Measurements from ENCODE around the gene JAGN1. TPM values are rescaled to one million over a fixed set of nuclear protein-coding genes. Genes with fewer than 3 reads are reported as not detected.
"Not testable (repeated sequence)": the region's sequence is repeated elsewhere in the genome, so short reads cannot be mapped to it uniquely, and the experiment has no call there.

Gene JAGN1
- total RNA-seq, 1 donor from 2014 or later: 13.2 TPM

DNA sequence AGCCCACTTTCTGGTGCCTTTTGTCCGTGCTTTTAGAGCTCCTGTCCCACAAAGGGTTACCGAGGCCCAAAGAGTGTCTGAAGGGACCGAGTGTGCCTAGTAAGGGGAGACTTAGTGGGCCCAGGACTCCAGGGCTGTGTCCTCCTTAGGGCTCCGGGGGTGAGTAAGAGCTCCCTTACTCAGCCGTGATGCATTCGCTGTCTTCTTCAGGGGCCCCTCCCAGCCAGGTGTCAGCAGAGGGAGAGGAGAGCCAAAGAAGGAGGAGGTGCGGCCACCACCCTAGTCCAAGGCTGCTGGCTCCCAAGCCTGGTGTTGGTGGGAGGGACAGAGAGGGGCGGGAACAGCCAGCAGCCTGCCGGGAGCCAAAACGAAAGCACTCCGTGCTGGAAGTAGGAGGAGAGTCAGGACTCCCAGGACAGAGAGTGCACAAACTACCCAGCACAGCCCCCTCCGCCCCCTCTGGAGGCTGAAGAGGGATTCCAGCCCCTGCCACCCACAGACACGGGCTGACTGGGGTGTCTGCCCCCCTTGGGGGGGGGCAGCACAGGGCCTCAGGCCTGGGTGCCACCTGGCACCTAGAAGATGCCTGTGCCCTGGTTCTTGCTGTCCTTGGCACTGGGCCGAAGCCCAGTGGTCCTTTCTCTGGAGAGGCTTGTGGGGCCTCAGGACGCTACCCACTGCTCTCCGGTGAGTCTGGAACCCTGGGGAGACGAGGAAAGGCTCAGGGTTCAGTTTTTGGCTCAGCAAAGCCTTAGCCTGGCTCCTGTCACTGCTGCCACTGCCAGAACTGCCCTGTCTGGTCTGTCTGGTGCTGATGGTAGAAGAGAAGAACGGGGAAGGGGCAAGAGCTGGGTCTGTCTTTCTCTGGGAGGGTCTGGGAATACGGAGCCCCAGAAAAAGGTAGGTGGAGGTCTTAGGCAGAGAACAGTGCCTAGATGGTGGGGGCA is 26.6 kb downstream of the JAGN1 start, which contains the start of gene IL17RC:
IL17RC (plus strand) TSS at position 365 of the 947 bp plus-strand sequence; CDS start at position 583, 218 bp downstream.
- peak; percentile 94 for DNase-seq (ENCODE audit: low spot score)

DNA sequence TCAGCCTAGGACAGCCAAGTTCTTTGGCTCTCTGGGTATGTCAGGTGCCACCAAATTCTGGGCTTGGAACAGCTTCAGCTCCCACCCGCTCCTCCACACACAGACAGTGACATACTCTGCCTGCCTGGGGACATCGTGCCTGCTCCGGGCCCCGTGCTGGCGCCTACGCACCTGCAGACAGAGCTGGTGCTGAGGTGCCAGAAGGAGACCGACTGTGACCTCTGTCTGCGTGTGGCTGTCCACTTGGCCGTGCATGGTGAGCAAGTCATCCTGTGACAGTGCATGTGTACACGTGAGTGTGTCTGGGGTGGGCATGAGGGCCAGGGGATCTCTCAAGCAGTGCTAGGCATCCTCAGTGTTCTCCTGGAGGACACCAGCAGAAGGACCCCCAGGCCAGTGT is 27.4 kb downstream of the JAGN1 start:
- DNase-seq (ENCODE audit: low spot score): no peak

DNA sequence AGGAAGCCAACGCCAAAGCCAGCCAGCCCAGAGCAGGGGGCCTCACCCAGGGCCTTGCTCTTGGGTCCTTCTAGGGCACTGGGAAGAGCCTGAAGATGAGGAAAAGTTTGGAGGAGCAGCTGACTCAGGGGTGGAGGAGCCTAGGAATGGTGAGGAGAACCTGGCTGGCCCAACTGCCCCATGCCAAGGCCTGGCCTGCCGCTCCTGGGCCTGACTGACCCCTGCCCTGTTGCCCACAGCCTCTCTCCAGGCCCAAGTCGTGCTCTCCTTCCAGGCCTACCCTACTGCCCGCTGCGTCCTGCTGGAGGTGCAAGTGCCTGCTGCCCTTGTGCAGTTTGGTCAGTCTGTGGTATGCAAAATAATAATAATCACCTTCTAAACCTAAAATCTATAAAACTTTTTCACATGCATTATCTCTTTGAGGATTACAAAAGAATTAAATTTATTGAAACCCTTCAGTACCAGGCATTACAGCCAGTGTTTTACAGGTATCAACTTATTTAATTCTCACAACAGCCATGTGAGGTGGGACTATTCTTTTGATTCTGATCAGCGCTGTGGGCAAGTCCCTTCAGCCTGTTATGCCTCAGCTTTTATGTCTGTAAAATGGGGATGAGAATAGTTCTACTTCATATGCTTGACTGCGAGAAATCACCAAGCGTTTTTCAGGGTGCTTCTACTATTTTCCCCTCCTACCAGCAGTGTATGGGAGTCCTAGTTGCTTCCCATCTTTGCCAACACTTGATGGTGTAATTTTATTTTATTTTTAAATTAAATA is 28.0 kb downstream of the JAGN1 start:
- no peak for DNase-seq (ENCODE audit: low spot score)

DNA sequence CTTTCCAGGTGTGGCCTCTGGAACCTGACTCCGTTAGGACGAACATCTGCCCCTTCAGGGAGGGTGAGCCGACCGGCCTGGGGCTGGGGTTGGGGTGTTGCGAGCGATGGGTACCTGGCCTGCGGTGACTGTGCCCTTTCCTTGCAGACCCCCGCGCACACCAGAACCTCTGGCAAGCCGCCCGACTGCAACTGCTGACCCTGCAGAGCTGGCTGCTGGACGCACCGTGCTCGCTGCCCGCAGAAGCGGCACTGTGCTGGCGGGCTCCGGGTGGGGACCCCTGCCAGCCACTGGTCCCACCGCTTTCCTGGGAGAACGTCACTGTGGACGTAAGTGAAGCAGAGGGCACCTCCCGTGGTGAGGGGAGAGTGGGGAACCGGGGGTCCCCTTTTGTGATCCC is 37.7 kb downstream of the JAGN1 start:
- no peak for DNase-seq (ENCODE audit: low spot score)

DNA sequence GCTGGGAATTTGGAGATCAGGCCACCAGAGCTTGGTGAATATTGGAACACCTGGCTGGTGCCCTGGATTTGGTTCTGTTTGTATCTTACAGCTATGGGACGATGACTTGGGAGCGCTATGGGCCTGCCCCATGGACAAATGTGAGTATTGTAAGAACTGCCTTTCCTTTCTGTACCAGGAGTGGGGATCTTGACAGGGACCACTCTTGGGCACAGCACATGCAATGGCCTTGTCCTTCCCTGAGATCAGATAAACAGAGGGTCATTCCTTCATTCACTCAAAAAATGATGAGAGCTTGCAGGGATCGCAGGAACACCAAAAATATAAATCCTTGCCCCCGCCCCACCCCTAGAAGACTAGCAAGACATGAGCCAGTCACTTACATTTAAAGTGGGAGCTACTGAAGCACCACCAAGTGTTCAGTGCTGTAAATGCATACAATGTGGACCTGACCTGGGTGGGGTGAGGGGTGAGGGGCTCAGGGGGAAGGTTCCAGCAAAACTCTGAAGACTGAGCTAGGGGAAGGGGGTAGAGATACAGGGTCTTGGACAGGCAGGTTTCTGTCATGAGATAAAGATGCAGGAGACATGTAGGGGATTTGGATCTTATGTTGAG is 40.5 kb downstream of the JAGN1 start:
- no peak for DNase-seq (ENCODE audit: low spot score)

DNA sequence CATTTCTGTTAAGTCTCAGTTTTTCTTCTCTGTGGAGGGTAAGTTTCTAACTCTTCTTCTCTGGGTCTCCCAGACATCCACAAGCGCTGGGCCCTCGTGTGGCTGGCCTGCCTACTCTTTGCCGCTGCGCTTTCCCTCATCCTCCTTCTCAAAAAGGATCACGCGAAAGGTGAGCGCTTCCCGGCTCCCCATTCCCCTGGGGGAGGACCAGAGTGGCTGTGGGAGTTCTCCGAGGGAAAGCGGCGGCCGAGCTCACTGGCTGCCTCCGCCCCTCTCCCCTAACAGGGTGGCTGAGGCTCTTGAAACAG is 42.1 kb downstream of the JAGN1 start:
- no peak for DNase-seq (ENCODE audit: low spot score)

DNA sequence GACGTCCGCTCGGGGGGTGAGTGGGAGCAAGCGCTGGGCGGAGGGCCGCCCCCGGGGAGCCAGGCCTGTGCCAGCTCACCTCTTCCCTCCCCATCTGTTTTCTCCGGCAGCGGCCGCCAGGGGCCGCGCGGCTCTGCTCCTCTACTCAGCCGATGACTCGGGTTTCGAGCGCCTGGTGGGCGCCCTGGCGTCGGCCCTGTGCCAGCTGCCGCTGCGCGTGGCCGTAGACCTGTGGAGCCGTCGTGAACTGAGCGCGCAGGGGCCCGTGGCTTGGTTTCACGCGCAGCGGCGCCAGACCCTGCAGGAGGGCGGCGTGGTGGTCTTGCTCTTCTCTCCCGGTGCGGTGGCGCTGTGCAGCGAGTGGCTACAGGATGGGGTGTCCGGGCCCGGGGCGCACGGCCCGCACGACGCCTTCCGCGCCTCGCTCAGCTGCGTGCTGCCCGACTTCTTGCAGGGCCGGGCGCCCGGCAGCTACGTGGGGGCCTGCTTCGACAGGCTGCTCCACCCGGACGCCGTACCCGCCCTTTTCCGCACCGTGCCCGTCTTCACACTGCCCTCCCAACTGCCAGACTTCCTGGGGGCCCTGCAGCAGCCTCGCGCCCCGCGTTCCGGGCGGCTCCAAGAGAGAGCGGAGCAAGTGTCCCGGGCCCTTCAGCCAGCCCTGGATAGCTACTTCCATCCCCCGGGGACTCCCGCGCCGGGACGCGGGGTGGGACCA is 42.6 kb downstream of the JAGN1 start:
- peak; percentile 75 for DNase-seq (ENCODE audit: low spot score)

DNA sequence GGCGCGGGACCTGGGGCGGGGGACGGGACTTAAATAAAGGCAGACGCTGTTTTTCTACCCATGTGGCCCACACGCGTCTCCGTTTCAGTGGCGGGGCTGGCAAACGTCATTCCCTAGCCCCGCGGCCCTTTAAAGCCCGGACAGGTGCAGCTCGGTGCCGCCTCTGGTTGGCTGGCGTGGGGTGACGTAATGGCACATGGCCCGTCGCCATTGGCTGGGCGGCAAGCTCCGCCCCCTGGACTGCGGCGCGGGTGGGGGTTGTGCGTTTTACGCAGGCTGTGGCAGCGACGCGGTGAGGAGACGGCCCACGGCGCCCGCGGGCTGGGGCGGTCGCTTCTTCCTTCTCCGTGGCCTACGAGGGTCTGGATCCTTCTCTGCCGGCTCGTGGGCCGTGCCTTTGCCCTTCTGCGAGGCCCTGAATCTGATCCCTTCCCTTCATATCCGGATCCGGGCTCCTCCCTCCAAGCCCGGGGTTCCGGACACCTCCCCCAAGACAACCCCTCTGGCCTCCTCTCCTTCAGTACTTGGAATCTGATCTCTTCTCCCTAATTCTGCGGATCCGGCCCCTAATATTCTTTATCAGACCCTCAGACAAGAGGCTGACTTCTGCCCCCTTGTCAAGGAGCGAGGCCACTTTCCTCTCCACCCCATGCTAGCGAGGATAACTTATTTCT is 43.3 kb downstream of the JAGN1 start, which contains the start of gene CRELD1:
CRELD1 (plus strand) TSS at position 274 of the 674 bp plus-strand sequence. CDS start 605 bp downstream, outside the sequence.
- peak; percentile 95 for DNase-seq (ENCODE audit: low spot score)

DNA sequence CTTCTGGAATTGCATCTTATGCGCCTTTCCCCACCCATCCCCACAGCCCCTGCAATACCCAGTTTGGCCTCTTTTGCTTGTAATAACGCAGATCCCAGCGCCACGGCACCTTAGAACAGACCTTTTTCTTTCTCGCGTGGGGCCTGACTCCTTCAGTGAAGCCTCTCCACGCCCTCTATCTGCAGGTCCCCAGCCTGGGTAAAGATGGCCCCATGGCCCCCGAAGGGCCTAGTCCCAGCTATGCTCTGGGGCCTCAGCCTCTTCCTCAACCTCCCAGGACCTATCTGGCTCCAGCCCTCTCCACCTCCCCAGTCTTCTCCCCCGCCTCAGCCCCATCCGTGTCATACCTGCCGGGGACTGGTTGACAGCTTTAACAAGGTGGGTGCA is 43.8 kb downstream of the JAGN1 start:
- no peak for DNase-seq (ENCODE audit: low spot score)

DNA sequence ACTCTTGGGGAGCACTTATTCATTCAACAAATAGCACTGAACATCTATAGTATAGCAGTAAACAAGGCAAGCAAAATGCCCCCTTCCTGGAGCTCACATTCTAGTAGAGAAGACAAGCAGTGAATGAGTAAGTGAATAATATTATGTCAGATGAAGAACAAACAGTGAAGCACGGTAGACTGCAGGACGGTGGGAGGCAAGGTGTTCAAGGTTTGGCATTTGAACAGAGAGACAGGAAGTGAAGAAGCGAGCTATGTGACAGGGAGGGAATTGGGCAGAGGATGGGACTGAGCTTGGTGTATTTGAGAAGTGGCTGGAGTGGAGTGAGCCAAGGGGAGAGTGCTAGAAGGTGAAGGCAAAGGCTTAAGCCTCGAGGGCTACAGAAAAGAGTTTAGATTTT is 44.6 kb downstream of the JAGN1 start:
- no peak for DNase-seq (ENCODE audit: low spot score)

DNA sequence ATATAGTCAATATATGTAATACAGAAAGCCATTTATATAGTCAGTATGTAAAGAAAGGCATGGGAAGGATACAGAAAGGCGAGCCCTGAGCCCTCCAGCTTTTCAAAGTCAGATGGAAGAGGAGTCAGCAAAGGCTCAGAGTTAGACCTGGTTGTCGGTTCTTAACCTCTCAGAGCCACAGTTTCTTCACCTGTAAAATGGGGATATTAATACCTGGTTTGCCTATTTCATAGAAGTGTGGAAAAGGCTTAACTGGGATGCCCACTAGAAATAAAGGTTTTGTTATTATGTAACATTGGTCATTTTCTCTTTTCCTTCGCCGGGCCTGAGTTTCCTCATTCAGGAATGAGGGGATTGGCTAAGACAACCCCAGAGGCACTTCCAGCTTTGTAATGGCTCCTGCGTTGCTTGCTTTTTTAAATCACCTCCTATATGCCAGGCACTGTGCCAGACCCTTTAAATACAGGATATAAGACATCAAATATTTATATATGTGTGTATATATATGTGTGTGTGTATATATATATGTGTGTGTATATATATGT is 45.6 kb downstream of the JAGN1 start:
- no peak for DNase-seq (ENCODE audit: low spot score)

DNA sequence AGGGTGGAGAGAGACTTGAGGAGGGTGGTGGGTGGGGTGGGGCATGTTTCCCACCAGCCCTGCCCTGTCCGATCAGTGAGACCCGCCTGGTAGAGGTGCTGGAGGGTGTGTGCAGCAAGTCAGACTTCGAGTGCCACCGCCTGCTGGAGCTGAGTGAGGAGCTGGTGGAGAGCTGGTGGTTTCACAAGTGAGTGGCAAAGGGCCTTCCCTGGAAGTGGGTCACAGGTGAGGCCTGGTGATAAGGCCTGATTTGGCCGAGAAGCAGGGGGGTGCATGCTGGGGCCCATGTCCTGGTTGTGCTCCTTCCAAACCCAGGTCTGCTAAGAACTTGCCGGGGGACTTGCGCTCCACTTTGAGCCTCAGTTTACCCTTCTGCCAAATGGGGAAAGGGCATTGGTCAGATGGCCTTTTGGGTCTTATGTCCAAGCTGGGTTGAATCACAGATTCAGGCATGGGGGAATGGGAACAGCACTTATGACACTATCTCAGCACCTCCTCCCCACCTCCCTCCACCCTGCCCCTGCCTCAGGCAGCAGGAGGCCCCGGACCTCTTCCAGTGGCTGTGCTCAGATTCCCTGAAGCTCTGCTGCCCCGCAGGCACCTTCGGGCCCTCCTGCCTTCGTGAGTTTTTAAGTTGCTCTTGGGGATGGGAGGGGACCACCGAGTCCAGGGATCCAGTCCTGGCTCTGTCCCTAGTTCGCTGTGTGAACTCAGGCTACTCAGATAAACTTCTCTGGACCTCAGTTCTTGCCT is 47.3 kb downstream of the JAGN1 start:
- no peak for DNase-seq (ENCODE audit: low spot score)

DNA sequence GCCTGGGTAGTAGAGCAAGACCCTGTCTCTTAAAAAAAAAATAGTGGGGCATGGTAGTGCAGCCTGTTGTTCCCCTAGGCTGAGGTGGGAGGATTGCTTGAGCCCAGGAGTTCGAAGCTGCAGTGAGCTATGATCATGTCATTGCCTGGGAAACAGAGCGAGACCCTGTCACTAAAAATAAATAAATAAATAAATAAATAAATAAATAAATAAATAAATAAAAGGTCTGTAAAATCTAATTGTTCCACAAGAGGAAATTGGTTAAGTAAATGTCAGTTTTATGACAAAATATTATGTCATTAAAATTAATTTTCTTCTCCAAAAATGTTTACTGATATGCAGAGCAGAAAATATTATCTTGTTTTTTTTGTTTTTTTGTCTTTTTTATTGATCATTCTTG is 48.6 kb downstream of the JAGN1 start:
- DNase-seq (ENCODE audit: low spot score): no peak

DNA sequence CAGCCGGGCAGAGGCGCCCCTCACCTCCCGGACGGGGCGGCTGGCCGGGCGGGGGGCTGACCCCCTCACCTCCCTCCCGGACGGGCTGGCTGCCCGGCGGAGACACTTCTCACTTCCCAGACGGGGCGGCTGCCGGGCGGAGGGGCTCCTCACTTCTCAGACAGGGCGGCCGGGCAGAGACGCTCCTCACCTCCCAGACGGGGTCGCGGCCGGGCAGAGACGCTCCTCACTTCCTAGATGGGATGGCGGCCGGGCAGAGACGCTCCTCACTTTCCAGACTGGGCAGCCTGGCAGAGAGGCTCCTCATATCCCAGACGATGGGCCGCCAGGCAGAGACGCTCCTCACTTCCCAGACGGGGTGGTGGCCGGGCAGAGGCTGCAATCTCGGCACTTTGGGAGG is 49.5 kb downstream of the JAGN1 start:
- DNase-seq (ENCODE audit: low spot score): not testable (repeated sequence)

DNA sequence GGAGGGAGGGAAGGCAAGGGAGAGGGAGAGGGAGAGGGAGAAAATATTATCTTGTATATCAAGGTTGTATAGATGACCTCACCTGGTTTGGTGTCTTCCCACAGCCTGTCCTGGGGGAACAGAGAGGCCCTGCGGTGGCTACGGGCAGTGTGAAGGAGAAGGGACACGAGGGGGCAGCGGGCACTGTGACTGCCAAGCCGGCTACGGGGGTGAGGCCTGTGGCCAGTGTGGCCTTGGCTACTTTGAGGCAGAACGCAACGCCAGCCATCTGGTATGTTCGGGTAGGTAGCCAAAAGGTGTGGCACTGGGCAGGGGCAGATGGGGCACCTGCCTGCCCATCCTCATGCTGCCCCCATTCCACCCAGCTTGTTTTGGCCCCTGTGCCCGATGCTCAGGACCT is 50.3 kb downstream of the JAGN1 start:
- no peak for DNase-seq (ENCODE audit: low spot score)

DNA sequence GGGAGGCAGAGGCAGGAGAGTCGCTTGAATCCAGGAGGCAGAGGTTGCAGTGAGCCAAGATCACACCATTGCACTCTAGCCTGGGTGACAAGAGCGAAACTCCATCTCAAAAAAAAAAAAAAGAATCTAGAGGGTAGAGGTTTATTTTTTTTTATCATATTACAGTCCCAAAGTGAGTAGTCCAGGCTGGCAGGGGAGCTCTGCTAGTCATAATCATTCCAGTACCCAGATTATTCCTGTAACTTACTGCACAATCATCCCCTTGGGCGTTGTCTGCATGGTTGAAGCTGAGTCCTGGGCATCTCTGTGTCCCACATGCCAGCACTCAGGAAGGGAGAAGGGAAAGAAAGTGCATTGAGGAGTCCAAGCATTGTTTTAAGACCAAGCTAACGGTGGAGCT is 51.8 kb downstream of the JAGN1 start:
- DNase-seq (ENCODE audit: low spot score): no peak

DNA sequence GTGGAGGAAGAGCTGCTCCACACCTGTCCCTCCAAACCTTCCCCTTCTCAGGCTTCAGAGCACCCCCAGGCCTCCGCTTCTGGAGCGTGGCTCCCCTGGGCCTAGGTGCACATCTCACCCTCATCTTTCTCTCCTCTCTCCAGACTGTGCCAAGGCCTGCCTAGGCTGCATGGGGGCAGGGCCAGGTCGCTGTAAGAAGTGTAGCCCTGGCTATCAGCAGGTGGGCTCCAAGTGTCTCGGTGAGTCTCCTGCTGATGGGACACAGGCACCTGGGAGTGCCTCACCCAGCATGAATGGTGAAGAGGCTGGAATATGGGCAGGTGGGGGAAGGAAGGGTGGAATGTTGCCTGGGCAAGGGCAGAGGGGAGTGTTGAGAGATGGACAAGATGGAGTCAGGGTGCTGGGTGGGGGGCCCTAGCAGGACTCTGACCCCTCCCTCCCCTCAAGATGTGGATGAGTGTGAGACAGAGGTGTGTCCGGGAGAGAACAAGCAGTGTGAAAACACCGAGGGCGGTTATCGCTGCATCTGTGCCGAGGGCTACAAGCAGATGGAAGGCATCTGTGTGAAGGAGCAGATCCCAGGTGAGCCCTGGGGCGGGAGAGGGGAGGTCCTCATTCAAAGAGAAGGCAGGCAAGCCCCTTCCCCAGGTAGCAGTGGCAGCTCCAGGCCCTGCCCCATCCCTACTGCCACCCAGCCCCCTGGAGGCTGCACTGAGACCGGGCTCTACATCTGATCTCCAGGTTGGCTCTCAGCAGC is 52.7 kb downstream of the JAGN1 start:
- no peak for DNase-seq (ENCODE audit: low spot score)

Measured in umbilical cord (tissue), 2 donors.